Panc1 (cell line): ENCODE results near the gene ENHO. TPM values are rescaled to one million over a fixed set of nuclear protein-coding genes. Genes with fewer than 3 reads are reported as not detected.
"Not testable (repeated sequence)": the region's sequence is repeated elsewhere in the genome, so short reads cannot be mapped to it uniquely, and the experiment has no call there.

Experiments used
- ATAC-seq: fragments of 200-7000 bp; cut with Tn5 transposase; 2 replicates; pipeline ENCODE4 v1.9.1; 2020; ENCODE audit warnings: mild to moderate bottlenecking, moderate library complexity
- BruUV-seq: library from RNA; stranded (reverse); fragments of 400-500 nt; replicated peaks from 2 replicates; lab custom pipeline; 2021; lab: Mats Ljungman, UMichigan
- CTCF ChIA-PET: fragments of 300-600 bp; sonication (Branson Sonifier 250); formaldehyde crosslinking; loops from one replicate; lab custom pipeline; 2022; ENCODE audit warnings: antibody characterized with exemption; lab: Charles Lee
- POLR2A ChIA-PET: fragments of 300-600 bp; sonication (Branson Sonifier 250); formaldehyde crosslinking; loops from one replicate; lab custom pipeline; 2022; ENCODE audit warnings: antibody characterized with exemption; lab: Charles Lee
- DNase-seq: peaks from one replicate; pipeline ENCODE4 v3.0.0-alpha.2; 2010; ENCODE audit warnings: low read depth, low spot score
- H3K27ac ChIP-seq: 2 replicates; pipeline ENCODE4 v1.5.1; 2011; ENCODE audit warnings: mild to moderate bottlenecking, low read length, inconsistent platforms
- H3K27me3 ChIP-seq: fragments of 200-500 bp; sonication (Bioruptor generic); 2 replicates; pipeline ENCODE4 v1.6.0; 2014; ENCODE audit warnings: low read length, inconsistent platforms; ENCODE audit not compliant: control insufficient read depth, insufficient read depth
- H3K36me3 ChIP-seq: fragments of 200-500 bp; sonication (Bioruptor generic); 2 replicates; pipeline ENCODE4 v1.5.1; 2014; ENCODE audit warnings: inconsistent platforms, mild to moderate bottlenecking, low read length, moderate library complexity; ENCODE audit not compliant: control insufficient read depth, insufficient read depth
- H3K4me1 ChIP-seq: 2 replicates; pipeline ENCODE4 v1.5.1; 2011; ENCODE audit warnings: inconsistent platforms, mild to moderate bottlenecking, low read length, moderate library complexity; ENCODE audit not compliant: control insufficient read depth, insufficient read depth
- H3K4me3 ChIP-seq, 2 experiments: 2 replicates each; pipeline ENCODE4 v1.5.1; 2011 to 2012; ENCODE audit warnings: low read depth in 2 of 2, low read length in 2 of 2, mild to moderate bottlenecking in 2 of 2, inconsistent platforms in 1 of 2, moderate library complexity in 1 of 2
- H3K9me3 ChIP-seq: fragments of 200-500 bp; sonication (Bioruptor generic); 2 replicates; pipeline ENCODE4 v1.5.1; 2014; ENCODE audit warnings: low read depth, mild to moderate bottlenecking, inconsistent platforms, low read length, moderate library complexity; ENCODE audit not compliant: control insufficient read depth, insufficient read depth
- POLR2AphosphoS5 ChIP-seq: IDR thresholded peaks from 2 replicates; pipeline ENCODE4 v1.6.1; 2012; ENCODE audit warnings: mild to moderate bottlenecking, low read depth, low read length, moderate library complexity
- REST ChIP-seq, 2 experiments: IDR thresholded peaks; 2 replicates each; pipeline ENCODE4 v1.6.1; 2011 to 2012; ENCODE audit warnings: low read depth in 2 of 2, control low read depth in 1 of 2, low read length in 1 of 2, mild to moderate bottlenecking in 1 of 2, moderate library complexity in 1 of 2; ENCODE audit not compliant: insufficient read depth in 1 of 2
- SIN3A ChIP-seq: IDR thresholded peaks from 2 replicates; pipeline ENCODE4 v1.6.1; 2012; ENCODE audit warnings: low read depth, mild to moderate bottlenecking, low read length, moderate library complexity, borderline replicate concordance; ENCODE audit not compliant: insufficient read depth
- TCF7L2 ChIP-seq: IDR thresholded peaks from 2 replicates; pipeline ENCODE4 v1.6.1; 2011; ENCODE audit warnings: mild to moderate bottlenecking, low read depth, low read length, inconsistent platforms
- in situ Hi-C: cut with HindIII; loops from 2 replicates; pipeline ENCODE4 v1.10.0; 2016; ENCODE audit warnings: low sequenced_read_pairs, low pct_unique_long_range_greater_than_20kb
- intact Hi-C: fragments of 100-400 bp; cut with micrococcal nuclease; formaldehyde crosslinking; loops from one replicate; pipeline ENCODE4 v1.10.0; 2022; ENCODE audit not compliant: unreplicated experiment
- total RNA-seq: library from RNA; stranded (reverse); gene quantifications from one replicate; pipeline ENCODE4 v1.2.1, GENCODE V29; 2021; ENCODE audit not compliant: unreplicated experiment
- TF ChIP-seq, protein P1 (sequence below): fragments of 450-650 bp; IDR thresholded peaks from 2 replicates; pipeline ENCODE4 v1.5.1; 2017; ENCODE audit warnings: mild to moderate bottlenecking

ENHO gene
- total RNA-seq, 1 experiment from 2014 or later: 7.2 TPM

DNA sequence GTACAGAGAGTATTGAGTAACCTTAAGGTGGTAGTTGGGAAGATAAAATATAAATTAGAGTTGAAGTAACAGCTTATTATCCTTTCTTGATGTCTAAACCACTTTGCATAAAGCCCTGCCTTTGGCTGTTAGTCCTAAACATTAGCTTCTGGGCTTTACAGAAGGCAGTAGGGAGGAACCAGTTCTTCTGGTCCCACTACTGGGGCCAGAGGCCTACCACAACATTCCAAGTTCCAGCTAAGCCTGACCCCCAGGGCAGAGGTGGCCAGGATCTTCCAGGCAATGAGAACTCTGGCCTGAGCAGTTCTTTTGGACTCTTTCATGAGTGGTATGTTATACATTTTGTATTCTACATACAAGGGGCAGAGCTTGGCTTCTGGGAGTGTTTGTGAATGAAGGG is 38.1 kb downstream of the ENHO start:
- intact Hi-C loops: loop anchor here (2.0 kb wide), 1 partner anchor 20 kb away; no protein-coding TSS in a partner anchor
- ATAC-seq: no peak
- no TSS peak for BruUV-seq
- H3K9me3 ChIP-seq: no peaks in the 10 kb centered on the region
- H3K27ac ChIP-seq: no peak overlapping the region
- TF ChIP-seq TCF7L2: no peak
- TF ChIP-seq POLR2AphosphoS5: no peak
- TF ChIP-seq, protein P1, sequence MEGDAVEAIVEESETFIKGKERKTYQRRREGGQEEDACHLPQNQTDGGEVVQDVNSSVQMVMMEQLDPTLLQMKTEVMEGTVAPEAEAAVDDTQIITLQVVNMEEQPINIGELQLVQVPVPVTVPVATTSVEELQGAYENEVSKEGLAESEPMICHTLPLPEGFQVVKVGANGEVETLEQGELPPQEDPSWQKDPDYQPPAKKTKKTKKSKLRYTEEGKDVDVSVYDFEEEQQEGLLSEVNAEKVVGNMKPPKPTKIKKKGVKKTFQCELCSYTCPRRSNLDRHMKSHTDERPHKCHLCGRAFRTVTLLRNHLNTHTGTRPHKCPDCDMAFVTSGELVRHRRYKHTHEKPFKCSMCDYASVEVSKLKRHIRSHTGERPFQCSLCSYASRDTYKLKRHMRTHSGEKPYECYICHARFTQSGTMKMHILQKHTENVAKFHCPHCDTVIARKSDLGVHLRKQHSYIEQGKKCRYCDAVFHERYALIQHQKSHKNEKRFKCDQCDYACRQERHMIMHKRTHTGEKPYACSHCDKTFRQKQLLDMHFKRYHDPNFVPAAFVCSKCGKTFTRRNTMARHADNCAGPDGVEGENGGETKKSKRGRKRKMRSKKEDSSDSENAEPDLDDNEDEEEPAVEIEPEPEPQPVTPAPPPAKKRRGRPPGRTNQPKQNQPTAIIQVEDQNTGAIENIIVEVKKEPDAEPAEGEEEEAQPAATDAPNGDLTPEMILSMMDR: no peak
- TF ChIP-seq REST (IDR thresholded peaks at IDR 0.05; ENCODE audit: insufficient read depth in 1 of 2, low read depth in 2 of 2, low read length in 1 of 2): no peak
- TF ChIP-seq SIN3A: no peak
- in situ Hi-C loops: no loop called here
- H3K27me3 ChIP-seq: no peaks in the 10 kb centered on the region; the same call in 1 of the 2 replicates
- POLR2A ChIA-PET: no interaction called here
- H3K4me1 ChIP-seq: no peaks in the 10 kb centered on the region
- no peak for DNase-seq
- CTCF ChIA-PET: no interaction called here
- H3K4me3 ChIP-seq: no peak overlapping the region
- no peaks in the 10 kb centered on the region for H3K36me3 ChIP-seq

DNA sequence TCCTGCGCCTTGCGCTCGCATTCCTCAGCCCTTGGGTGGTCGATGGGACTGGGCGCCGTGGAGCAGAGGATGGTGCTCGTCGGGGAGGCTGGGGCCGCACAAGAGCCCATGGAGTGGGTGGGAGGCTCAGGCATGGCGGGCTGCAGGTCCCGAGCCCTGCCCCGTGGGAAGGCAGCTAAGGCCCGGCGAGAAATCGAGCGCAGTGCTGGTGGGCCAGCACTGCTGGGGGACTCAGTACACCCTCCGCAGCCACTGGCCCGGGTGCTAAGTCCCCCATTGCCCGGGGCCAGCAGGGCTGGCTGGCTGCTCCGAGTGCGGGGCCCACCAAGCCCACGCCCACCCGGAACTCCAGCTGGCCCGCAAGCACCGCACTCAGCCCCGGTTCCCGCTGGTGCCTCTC is 40.0 kb downstream of the ENHO start:
- H3K9me3 ChIP-seq, intact Hi-C loops, H3K4me3 ChIP-seq, H3K27me3 ChIP-seq, H3K36me3 ChIP-seq, DNase-seq, H3K4me1 ChIP-seq, H3K27ac ChIP-seq, ATAC-seq, in situ Hi-C loops, BruUV-seq: not testable (repeated sequence)
- POLR2A ChIA-PET: interaction anchor here (0.6 kb wide), 1 partner anchor 23 kb away, joined by 3 read pairs; no protein-coding TSS in a partner anchor
- CTCF ChIA-PET: interaction anchor here (0.6 kb wide), 1 partner anchor 66 kb away, joined by 4 read pairs; no protein-coding TSS in a partner anchor

DNA sequence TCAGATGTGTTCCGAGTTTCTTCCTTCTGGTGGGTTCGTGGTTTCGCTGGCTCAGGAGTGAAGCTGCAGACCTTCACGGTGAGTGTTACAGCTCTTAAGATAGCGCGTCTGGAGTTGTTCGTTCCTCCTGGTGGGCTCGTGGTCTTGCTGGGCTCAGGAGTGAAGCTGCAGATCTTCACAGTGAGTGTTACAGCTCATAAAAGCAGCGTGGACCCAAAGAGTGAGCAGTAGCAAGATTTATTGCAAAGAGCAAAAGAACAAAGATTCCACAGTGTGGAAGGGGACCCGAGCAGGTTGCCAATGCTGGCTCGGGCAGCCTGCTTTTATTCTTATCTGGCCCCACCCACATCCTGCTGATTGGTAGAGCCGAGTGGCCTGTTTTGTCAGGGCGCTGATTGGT is 41.2 kb downstream of the ENHO start:
- DNase-seq, BruUV-seq, ATAC-seq, H3K9me3 ChIP-seq, H3K36me3 ChIP-seq, H3K4me3 ChIP-seq, CTCF ChIA-PET, H3K27me3 ChIP-seq, H3K4me1 ChIP-seq, in situ Hi-C loops, POLR2A ChIA-PET, intact Hi-C loops, H3K27ac ChIP-seq: not testable (repeated sequence)
